GM03348 (cell line): Measurements from ENCODE around the gene MAPK10.
"Not testable (repeated sequence)": the region's sequence is repeated elsewhere in the genome, so short reads cannot be mapped to it uniquely, and the experiment has no call there.

ENCODE experiments used
- DNase-seq: peaks from one replicate; pipeline ENCODE4 v3.0.0; 2012; ENCODE audit warnings: low spot score

MAPK10 gene

DNA sequence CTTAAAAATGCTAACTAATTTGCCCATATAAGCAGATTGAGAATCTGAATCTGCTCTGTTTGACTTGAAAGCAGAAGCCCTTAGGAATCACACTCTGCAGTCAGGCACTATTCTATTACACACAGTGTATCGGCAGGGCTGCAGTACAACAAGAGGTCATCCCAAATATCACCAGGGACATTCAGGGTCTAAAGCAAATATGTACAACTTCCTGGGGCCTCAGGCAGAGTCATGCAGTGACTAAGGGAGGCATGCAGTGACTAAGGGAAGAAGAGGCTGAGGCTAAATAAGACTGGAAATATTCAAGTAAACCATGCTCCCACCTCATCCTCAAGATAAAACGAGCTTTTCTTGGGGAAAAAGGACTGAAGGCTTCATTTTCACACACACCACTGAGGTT lies 20.9 kb downstream of the MAPK10 start:
- peak; percentile 79 for DNase-seq

DNA sequence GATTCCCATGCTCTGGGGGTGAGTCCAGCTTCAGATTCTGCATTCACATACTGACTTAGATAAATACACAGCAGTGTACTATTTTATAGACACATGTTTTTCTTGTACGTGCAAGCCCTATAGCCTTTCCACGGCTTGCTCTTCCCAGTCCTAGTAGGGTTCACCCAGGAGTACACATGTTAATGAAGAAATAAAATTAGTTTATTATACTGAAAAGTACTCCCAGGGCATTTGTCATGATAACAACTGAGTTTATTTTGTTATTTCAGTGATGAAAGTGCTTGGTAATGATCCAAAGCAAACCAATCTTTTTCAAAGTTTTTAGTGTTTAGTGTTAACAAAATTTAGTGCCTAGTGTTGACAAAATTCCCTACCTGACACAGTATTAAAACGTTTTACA lies 21.3 kb downstream of the MAPK10 start:
- no peak for DNase-seq

DNA sequence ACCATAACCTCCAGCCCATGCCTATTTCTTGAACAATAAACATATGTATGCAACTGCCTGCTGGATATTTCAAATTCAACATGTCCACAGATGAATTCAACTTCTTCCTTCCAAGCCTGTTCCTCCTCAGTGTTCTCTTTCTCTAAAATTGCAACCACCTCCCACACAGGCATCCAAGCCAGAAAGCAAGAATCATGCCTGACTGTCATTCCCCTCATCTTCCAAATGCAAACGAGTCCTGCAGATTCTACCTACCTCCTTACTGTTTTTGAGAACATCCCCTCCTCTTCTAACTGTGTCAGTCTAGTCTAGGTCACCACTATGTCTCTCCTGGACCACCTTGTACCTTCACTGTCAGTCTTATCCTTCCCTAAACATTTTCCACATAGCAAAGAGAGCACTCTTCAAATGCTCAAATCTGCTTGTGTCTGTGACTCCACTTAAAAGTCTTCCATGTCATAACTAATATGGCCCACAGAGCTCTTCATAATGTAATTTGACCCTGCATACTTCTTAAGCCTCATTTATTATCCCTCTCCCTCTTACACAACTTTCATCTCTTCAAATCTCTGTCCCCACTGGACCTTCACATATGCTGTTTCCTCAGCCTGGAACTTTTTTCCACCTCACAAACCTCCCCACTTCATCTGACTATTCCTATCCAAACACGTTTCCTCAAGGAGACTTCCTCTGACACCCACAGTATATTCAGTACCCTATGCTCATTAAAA lies 25.7 kb downstream of the MAPK10 start:
- DNase-seq, result no peak

DNA sequence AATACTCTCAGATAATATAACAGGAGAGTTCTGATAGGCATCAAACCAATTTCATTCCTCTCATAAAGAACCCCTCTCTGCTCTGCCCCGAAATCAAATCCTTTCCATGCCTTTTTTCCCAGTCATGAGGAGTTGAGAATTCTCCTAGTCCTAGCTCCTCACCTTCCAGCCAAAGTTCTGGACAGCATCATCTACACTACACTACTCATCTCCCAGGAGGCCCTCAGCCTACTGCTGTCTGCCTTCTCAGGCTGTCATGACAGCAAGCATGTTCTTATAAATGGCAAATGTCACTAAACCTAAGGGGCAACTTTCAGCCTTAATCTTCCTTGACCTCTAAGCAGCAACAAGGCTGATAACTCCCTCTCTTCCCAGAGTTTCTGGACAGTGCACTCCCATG lies 26.6 kb downstream of the MAPK10 start:
- DNase-seq, result no peak

DNA sequence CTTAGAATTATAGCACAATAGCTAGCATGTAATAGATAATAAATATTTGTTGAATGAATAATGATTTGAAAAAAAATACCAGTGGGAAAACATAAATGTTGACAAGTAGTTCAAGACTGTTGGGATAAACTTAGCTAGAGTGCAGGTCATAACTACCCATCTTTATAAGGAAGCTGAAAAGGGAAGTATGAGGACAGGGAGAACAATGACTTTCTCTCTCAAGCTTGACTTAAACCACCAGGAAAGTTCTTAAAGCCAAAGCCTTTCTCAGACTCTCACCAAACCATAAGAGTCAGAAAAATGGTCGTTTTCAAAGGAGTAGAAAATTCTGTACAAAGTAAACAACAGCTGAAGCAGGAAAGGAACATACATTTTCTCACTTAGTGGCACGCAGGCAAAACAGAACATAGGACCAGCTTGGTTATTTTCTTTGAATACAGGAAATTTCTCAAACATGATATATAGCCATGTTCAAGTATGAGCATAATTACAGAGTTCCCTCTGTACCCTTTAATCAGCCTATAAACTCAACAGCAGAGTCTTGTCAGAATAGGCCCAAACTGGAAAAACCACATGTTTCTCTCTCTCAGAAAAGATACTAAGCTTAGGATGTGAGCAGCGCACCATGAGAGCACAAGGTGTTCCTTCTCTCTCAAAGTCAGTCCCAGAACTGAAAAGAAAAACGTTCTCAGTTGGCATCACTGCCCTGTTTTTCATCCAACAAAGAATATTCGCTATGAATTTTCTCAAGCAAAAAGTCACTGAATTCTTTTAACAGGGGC lies 28.7 kb downstream of the MAPK10 start:
- no peak for DNase-seq

GRCh38 chr4:86330411-86330810 lies 29.4 kb downstream of the MAPK10 start:
- not testable (repeated sequence) for DNase-seq

- no peak for DNase-seq
These were observed 30.4 kb downstream of the MAPK10 start for GRCh38 chr4:86329431-86329830.

GRCh38 chr4:86326400-86326799 lies 33.5 kb downstream of the MAPK10 start:
- DNase-seq, result no peak

- DNase-seq, result no peak
These were observed 40.5 kb downstream of the MAPK10 start for GRCh38 chr4:86319390-86319789.

GRCh38 chr4:86315579-86315978 lies 44.3 kb downstream of the MAPK10 start:
- DNase-seq, result no peak

DNA sequence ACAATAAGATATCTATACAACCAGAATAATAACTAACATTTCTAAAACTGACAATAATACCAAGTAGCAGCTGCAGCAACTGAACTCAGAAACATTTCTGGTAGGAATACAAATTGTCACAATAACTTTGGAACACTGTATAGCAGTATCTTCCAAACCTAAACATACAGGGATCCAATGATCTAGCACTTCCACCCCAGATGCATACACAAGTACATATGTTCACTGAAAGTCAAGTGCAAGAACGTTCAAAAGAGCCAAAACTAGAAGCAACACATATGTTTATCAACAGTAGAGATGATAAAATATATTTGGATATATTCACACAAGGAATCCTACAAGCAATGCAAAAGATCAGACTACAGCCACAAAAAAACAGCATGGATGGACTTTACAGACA lies 46.2 kb downstream of the MAPK10 start:
- no peak for DNase-seq

DNA sequence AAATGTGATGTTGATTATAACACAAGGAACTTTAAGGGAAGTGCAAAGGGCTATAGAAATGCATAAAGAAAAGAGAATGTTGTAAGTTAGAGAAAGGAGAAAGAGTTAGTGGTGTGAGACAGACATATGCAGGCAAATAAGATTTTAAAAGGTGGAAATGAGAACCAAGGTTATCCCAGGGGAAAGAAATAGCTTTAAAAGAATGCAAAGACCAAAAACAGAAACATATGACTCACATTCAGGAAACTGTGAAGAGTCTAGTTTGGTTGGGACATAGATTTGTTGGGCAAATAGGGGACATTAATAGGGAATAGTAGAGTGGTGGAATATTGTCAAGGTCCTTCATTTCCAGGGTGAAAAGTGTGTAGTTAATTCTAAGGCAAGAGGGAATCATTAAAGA lies 52.4 kb downstream of the MAPK10 start:
- peak; percentile 27 for DNase-seq

DNA sequence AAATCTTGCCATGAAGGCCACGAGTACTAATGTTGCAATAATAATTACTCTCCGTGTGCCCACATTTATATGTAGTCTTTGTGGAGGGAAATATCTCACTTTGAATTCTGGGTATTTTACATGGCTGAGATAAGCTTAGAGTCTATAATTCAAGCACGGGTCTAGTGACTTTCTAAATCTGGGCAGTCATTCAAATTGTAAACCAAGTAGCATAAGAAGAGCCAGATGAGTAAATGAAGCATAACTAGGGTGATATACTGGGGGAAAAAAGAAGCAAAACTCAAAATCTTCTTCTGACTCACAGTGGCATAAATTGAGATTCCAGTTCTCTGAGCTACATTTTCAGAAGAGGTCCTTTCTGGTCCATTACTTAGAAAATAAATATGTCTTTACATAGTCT lies 53.0 kb downstream of the MAPK10 start:
- peak; percentile 55 for DNase-seq

- no peak for DNase-seq
These were observed 57.0 kb downstream of the MAPK10 start for GRCh38 chr4:86302830-86303229.

- no peak for DNase-seq
These were observed 57.6 kb downstream of the MAPK10 start for GRCh38 chr4:86302251-86302650.

GRCh38 chr4:86300516-86300915 lies 59.3 kb downstream of the MAPK10 start:
- peak; percentile 31 for DNase-seq

GRCh38 chr4:86296865-86297264 lies 63.0 kb downstream of the MAPK10 start:
- DNase-seq, result no peak

- no peak for DNase-seq
These were observed 65.0 kb downstream of the MAPK10 start for GRCh38 chr4:86294883-86295282.

DNA sequence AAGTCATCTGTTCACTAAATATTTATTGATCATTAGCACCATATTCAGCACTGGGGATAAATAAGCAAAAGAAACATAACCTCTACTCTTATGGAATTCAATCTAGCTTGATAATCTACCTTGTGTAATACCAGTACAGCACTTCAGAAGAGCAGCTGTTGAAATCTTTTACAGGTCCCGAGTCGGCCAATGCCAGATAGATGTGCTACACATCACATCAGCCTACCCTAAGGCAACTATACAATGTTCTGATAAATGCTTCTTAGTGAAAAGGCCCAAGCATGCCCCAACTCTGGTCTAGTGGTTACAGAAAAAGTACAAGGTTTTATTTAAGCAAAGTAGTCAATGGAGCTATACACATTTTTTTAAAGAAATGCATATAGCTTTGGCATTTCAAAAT lies 68.7 kb downstream of the MAPK10 start:
- DNase-seq, result no peak

- no peak for DNase-seq
These were observed 73.1 kb downstream of the MAPK10 start for GRCh38 chr4:86286726-86287125.

- DNase-seq, result no peak
These were observed 76.5 kb downstream of the MAPK10 start for GRCh38 chr4:86283371-86283770.

- no peak for DNase-seq
These were observed 79.6 kb downstream of the MAPK10 start for GRCh38 chr4:86280246-86280645.

- no peak for DNase-seq
These were observed 80.4 kb downstream of the MAPK10 start for GRCh38 chr4:86279293-86279960.
